ENCODE data around the gene SYCP2.
"Not testable (repeated sequence)": the region's sequence is repeated elsewhere in the genome, so short reads cannot be mapped to it uniquely, and the experiment has no call there.

Gene SYCP2

GRCh38 chr20:59933296-59933848 is at the start of gene SYCP2:
Gene SYCP2, minus strand, starts transcription at chr20:59933637. Its CDS starts 11,224 bp downstream, at chr20:59922413.
- FAIRE-seq: no peak

- FAIRE-seq: no peak
Observed at GRCh38 chr20:59983076-59983475, 49.6 kb upstream of the SYCP2 start.

- no peak for FAIRE-seq
Observed at GRCh38 chr20:59977086-59977485, 43.6 kb upstream of the SYCP2 start.

- FAIRE-seq: no peak
Observed at GRCh38 chr20:59976156-59976782, 42.8 kb upstream of the SYCP2 start.

- no peak for FAIRE-seq
Observed at GRCh38 chr20:59972037-59972801, 38.8 kb upstream of the SYCP2 start.

GRCh38 chr20:59971428-59971827 is 38.0 kb upstream of the SYCP2 start:
- FAIRE-seq: no peak

GRCh38 chr20:59966428-59966827 is 33.0 kb upstream of the SYCP2 start:
- FAIRE-seq: no peak

- FAIRE-seq: no peak
Observed at GRCh38 chr20:59962155-59962554, 28.7 kb upstream of the SYCP2 start.

GRCh38 chr20:59961423-59961822 is 28.0 kb upstream of the SYCP2 start:
- no peak for FAIRE-seq

GRCh38 chr20:59958626-59959025 is 25.2 kb upstream of the SYCP2 start:
- FAIRE-seq: no peak

- no peak for FAIRE-seq
Observed at GRCh38 chr20:59958123-59958522, 24.7 kb upstream of the SYCP2 start, which contains the start of gene CDH26. Gene CDH26, plus strand, starts transcription at chr20:59958423. Its CDS starts 304 bp downstream, at chr20:59958727.

- FAIRE-seq: not testable (repeated sequence)
Observed at GRCh38 chr20:59957568-59957967, 24.1 kb upstream of the SYCP2 start.

- no peak for FAIRE-seq
Observed at GRCh38 chr20:59955131-59955796, 21.8 kb upstream of the SYCP2 start.

GRCh38 chr20:59954718-59955117 is 21.3 kb upstream of the SYCP2 start:
- no peak for FAIRE-seq

- no peak for FAIRE-seq
Observed at GRCh38 chr20:59949911-59950310, 16.5 kb upstream of the SYCP2 start.

GRCh38 chr20:59948828-59949720 is 15.6 kb upstream of the SYCP2 start:
- no peak for FAIRE-seq

- FAIRE-seq: no peak
Observed at GRCh38 chr20:59948212-59948611, 14.8 kb upstream of the SYCP2 start.

- FAIRE-seq: no peak
Observed at GRCh38 chr20:59947376-59947775, 13.9 kb upstream of the SYCP2 start.

GRCh38 chr20:59945731-59946130 is 12.3 kb upstream of the SYCP2 start:
- FAIRE-seq: no peak

GRCh38 chr20:59945175-59945574 is 11.7 kb upstream of the SYCP2 start:
- FAIRE-seq: no peak

- FAIRE-seq: no peak
Observed at GRCh38 chr20:59944726-59945125, 11.3 kb upstream of the SYCP2 start.

- no peak for FAIRE-seq
Observed at GRCh38 chr20:59942245-59942644, 8.8 kb upstream of the SYCP2 start.

- no peak for FAIRE-seq
Observed at GRCh38 chr20:59940956-59941294, 7.5 kb upstream of the SYCP2 start.
